NOMO-1 treated with DMSO at 0.1 percent for 48 hours (cell line): ENCODE measurements around the gene CEND1.

ENCODE experiments used
- DNase-seq: peaks from one replicate; lab custom pipeline; 2025; ENCODE audit not compliant: unreplicated experiment; lab: John Stamatoyannopoulos, UW

The CEND1 gene

GRCh38 chr11:779955-780532, 9.8 kb downstream of the CEND1 start:
- DNase-seq = no peak

- DNase-seq = no peak
Observed at GRCh38 chr11:778976-779954, 10.6 kb downstream of the CEND1 start.

GRCh38 chr11:777288-778255, 12.3 kb downstream of the CEND1 start, which contains the start of gene GATD1:
GATD1 (minus strand) TSS chr11:777487; CDS start chr11:777462, 25 bp downstream.
- peak; percentile 73 for DNase-seq

GRCh38 chr11:776561-777287, 13.2 kb downstream of the CEND1 start:
- peak; percentile 24 for DNase-seq

- DNase-seq = no peak
Observed at GRCh38 chr11:776263-776560, 13.7 kb downstream of the CEND1 start.

GRCh38 chr11:774873-775592, 14.9 kb downstream of the CEND1 start:
- DNase-seq = no peak

GRCh38 chr11:773830-774229, 16.1 kb downstream of the CEND1 start:
- no peak for DNase-seq

- DNase-seq = no peak
Observed at GRCh38 chr11:773425-773824, 16.5 kb downstream of the CEND1 start.

- no peak for DNase-seq
Observed at GRCh38 chr11:772429-773390, 17.2 kb downstream of the CEND1 start.

GRCh38 chr11:771617-772204, 18.2 kb downstream of the CEND1 start:
- no peak for DNase-seq

GRCh38 chr11:770642-771616, 19.0 kb downstream of the CEND1 start:
- no peak for DNase-seq

GRCh38 chr11:769887-770641, 19.8 kb downstream of the CEND1 start:
- no peak for DNase-seq

GRCh38 chr11:767238-767637, 22.7 kb downstream of the CEND1 start:
- no peak for DNase-seq

GRCh38 chr11:766936-767210, 23.0 kb downstream of the CEND1 start:
- DNase-seq = no peak

- no peak for DNase-seq
Observed at GRCh38 chr11:766106-766935, 23.6 kb downstream of the CEND1 start.

GRCh38 chr11:765802-766091, 24.1 kb downstream of the CEND1 start:
- DNase-seq = no peak
